Neural progenitor cell (in vitro differentiated cells): ENCODE results near the gene ST3GAL2. TPM values are rescaled to one million over a fixed set of nuclear protein-coding genes. Genes with fewer than 3 reads are reported as not detected.

Experiments
- DNase-seq: peaks from one replicate; pipeline ENCODE4 v3.0.0-alpha.2; 2016; ENCODE audit warnings: low spot score
- H2AFZ ChIP-seq: fragments of 200-600 bp; sonication (generic); replicated peaks from 2 replicates; pipeline ENCODE4 v1.6.1; 2016; ENCODE audit warnings: antibody characterized with exemption
- H3F3A ChIP-seq: fragments of 200-600 bp; sonication (generic); 2 replicates; pipeline ENCODE4 v1.6.1; 2016; ENCODE audit warnings: antibody characterized with exemption, low read depth
- H3K27ac ChIP-seq: fragments of 200-600 bp; sonication (generic); 2 replicates; pipeline ENCODE4 v1.5.1; 2016; ENCODE audit warnings: mild to moderate bottlenecking
- H3K27me3 ChIP-seq: fragments of 200-600 bp; sonication (generic); 2 replicates; pipeline ENCODE4 v1.6.1; 2016; ENCODE audit warnings: mild to moderate bottlenecking, moderate library complexity
- H3K36me3 ChIP-seq: fragments of 200-600 bp; sonication (generic); 2 replicates; pipeline ENCODE4 v1.5.1; 2016
- H3K4me1 ChIP-seq: fragments of 200-600 bp; sonication (generic); 2 replicates; pipeline ENCODE4 v1.6.1; 2016; ENCODE audit warnings: mixed run types
- H3K4me2 ChIP-seq: fragments of 200-600 bp; sonication (generic); 2 replicates; pipeline ENCODE4 v1.6.1; 2016
- H3K4me3 ChIP-seq: fragments of 200-600 bp; sonication (generic); 2 replicates; pipeline ENCODE4 v1.5.1; 2016
- H3K79me2 ChIP-seq: fragments of 200-600 bp; sonication (generic); 2 replicates; pipeline ENCODE4 v1.6.1; 2016; ENCODE audit warnings: low read depth
- H3K9ac ChIP-seq: fragments of 200-600 bp; sonication (generic); 2 replicates; pipeline ENCODE4 v1.6.1; 2016
- H3K9me3 ChIP-seq: fragments of 200-600 bp; sonication (generic); 2 replicates; pipeline ENCODE4 v1.5.1; 2016; ENCODE audit warnings: low read depth
- H4K20me1 ChIP-seq: fragments of 200-600 bp; sonication (generic); 2 replicates; pipeline ENCODE4 v1.6.1; 2016; ENCODE audit warnings: low read depth
- H3K27ac Mint-ChIP-seq: 3 replicates; pipeline ENCODE4 v1.8.0; 2021; ENCODE audit warnings: mixed read lengths
- H3K27me3 Mint-ChIP-seq: 2 replicates; pipeline ENCODE4 v1.8.0; 2022; ENCODE audit warnings: low read depth, mild to moderate bottlenecking, inconsistent platforms, moderate library complexity, mixed read lengths; ENCODE audit not compliant: insufficient read depth
- H3K36me3 Mint-ChIP-seq: 3 replicates; pipeline ENCODE4 v1.8.0; 2021; ENCODE audit warnings: mixed read lengths
- H3K4me1 Mint-ChIP-seq: 3 replicates; pipeline ENCODE4 v1.8.0; 2021; ENCODE audit warnings: mixed read lengths
- H3K4me3 Mint-ChIP-seq: 3 replicates; pipeline ENCODE4 v1.8.0; 2021; ENCODE audit warnings: mild to moderate bottlenecking, moderate library complexity, mixed read lengths
- H3K9me3 Mint-ChIP-seq: 3 replicates; pipeline ENCODE4 v1.8.0; 2020; ENCODE audit warnings: mixed read lengths
- EZH2 ChIP-seq: fragments of 200-600 bp; sonication (generic); IDR thresholded peaks from 2 replicates; pipeline ENCODE4 v1.6.1; 2017; ENCODE audit warnings: antibody characterized with exemption, mild to moderate bottlenecking, moderate library complexity
- EZH2phosphoT487 ChIP-seq: fragments of 200-600 bp; sonication (generic); IDR thresholded peaks from 2 replicates; pipeline ENCODE4 v1.6.1; 2017; ENCODE audit warnings: antibody characterized with exemption
- total RNA-seq: library from RNA; depleted of rRNA; stranded (reverse); fragments of >200 nt; gene quantifications from 2 replicates; pipeline ENCODE4 v1.2.3, GENCODE V29; 2015; ENCODE audit warnings: low replicate concordance
- TF ChIP-seq, protein P1 (sequence below): fragments of 200-600 bp; sonication (generic); IDR thresholded peaks from 2 replicates; pipeline ENCODE4 v1.5.1; 2017; ENCODE audit warnings: antibody characterized with exemption, mild to moderate bottlenecking

Gene ST3GAL2
- total RNA-seq, 1 donor from 2014 or later = 11.6 TPM

DNA sequence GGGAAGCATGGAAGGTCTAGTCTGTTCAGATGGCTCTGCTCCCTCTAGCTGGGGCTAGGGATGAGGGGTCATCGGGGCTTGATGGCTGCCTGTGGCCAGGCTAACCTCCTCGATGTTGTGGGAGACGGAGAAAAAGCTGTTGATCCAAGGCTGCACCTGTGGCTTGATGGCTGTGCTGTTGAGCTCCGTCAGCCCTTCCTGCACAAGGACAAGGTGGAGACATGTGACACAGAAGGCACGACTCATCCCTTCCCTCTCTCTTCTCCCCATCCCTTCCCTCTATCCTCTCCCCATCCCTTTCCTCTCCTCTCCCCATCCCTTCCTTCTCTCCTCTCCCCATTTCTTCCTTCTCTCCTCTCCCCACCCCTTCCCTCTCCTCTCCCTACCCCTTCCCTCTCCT, 43.7 kb upstream of the ST3GAL2 start:
- no peaks in the 10 kb centered on the region for H3F3A ChIP-seq
- Mint-ChIP-seq H3K4me1 (no peaks in the 10 kb centered on the region), H3K27me3 (no peaks in the 10 kb centered on the region), H3K9me3 (no peaks in the 10 kb centered on the region), H3K27ac (no peak overlapping the region), H3K4me3 (no peak overlapping the region), H3K36me3 (peaks cover 11% of the 10 kb centered on the region)
- no peaks in the 10 kb centered on the region for H3K27me3 ChIP-seq
- no peaks in the 10 kb centered on the region for H4K20me1 ChIP-seq
- no peak overlapping the region for H3K4me2 ChIP-seq
- no peak overlapping the region for H2AFZ ChIP-seq
- no peaks in the 10 kb centered on the region for H3K4me1 ChIP-seq
- H3K36me3 ChIP-seq = no peaks in the 10 kb centered on the region
- no peak overlapping the region for H3K4me3 ChIP-seq
- no peaks in the 10 kb centered on the region for H3K79me2 ChIP-seq
- no peaks in the 10 kb centered on the region for H3K9me3 ChIP-seq
- H3K9ac ChIP-seq = no peak overlapping the region
- H3K27ac ChIP-seq = no peak overlapping the region
- TF ChIP-seq, protein P1, sequence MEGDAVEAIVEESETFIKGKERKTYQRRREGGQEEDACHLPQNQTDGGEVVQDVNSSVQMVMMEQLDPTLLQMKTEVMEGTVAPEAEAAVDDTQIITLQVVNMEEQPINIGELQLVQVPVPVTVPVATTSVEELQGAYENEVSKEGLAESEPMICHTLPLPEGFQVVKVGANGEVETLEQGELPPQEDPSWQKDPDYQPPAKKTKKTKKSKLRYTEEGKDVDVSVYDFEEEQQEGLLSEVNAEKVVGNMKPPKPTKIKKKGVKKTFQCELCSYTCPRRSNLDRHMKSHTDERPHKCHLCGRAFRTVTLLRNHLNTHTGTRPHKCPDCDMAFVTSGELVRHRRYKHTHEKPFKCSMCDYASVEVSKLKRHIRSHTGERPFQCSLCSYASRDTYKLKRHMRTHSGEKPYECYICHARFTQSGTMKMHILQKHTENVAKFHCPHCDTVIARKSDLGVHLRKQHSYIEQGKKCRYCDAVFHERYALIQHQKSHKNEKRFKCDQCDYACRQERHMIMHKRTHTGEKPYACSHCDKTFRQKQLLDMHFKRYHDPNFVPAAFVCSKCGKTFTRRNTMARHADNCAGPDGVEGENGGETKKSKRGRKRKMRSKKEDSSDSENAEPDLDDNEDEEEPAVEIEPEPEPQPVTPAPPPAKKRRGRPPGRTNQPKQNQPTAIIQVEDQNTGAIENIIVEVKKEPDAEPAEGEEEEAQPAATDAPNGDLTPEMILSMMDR = no peak
- TF ChIP-seq EZH2phosphoT487 (no peak), EZH2 (no peak)
- no peak for DNase-seq

DNA sequence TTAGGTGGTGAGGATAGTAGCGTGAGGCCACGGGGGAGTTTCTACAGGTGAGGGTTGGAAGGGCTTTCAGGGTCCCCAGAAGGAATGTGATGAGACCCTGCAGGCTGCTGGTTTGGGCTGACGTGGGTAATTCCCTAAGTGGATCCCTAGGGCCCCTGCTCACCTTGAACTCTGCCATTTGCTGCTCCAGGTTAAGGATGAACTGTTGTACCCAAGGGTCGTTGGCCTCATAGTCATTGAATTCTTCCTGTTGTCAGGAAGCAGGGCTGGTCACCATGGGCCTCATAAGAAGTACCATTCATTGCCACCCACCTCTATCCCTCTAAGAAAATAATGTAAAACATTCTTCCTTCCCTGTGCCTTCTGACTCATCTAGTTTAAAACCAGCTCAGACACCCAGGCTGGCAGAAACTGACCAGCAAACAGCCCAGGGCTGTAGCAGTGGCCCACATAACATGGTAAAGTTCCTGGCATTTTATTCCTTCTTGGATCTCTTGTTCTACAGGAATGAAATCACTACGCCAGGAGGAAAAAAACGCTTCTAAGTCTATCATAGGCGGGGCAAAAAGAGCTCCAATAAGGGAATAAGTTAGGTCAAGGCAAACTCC, 43.1 kb upstream of the ST3GAL2 start:
- Histone ChIP-seq H3K27ac (no peak overlapping the region), H3K79me2 (no peaks in the 10 kb centered on the region), H3K4me3 (no peak overlapping the region), H3F3A (no peaks in the 10 kb centered on the region), H3K4me2 (no peak overlapping the region), H3K9me3 (no peaks in the 10 kb centered on the region), H4K20me1 (no peaks in the 10 kb centered on the region), H3K4me1 (no peaks in the 10 kb centered on the region), H3K9ac (no peak overlapping the region), H3K36me3 (no peaks in the 10 kb centered on the region), H3K27me3 (no peaks in the 10 kb centered on the region), H2AFZ (no peak overlapping the region)
- H3K27ac Mint-ChIP-seq = no peak overlapping the region
- H3K4me3 Mint-ChIP-seq = no peak overlapping the region
- no peaks in the 10 kb centered on the region for H3K9me3 Mint-ChIP-seq
- H3K36me3 Mint-ChIP-seq = peaks cover 11% of the 10 kb centered on the region
- no peak for DNase-seq
- TF ChIP-seq EZH2phosphoT487 (no peak), EZH2 (no peak)
- no peaks in the 10 kb centered on the region for H3K27me3 Mint-ChIP-seq
- H3K4me1 Mint-ChIP-seq = no peaks in the 10 kb centered on the region

DNA sequence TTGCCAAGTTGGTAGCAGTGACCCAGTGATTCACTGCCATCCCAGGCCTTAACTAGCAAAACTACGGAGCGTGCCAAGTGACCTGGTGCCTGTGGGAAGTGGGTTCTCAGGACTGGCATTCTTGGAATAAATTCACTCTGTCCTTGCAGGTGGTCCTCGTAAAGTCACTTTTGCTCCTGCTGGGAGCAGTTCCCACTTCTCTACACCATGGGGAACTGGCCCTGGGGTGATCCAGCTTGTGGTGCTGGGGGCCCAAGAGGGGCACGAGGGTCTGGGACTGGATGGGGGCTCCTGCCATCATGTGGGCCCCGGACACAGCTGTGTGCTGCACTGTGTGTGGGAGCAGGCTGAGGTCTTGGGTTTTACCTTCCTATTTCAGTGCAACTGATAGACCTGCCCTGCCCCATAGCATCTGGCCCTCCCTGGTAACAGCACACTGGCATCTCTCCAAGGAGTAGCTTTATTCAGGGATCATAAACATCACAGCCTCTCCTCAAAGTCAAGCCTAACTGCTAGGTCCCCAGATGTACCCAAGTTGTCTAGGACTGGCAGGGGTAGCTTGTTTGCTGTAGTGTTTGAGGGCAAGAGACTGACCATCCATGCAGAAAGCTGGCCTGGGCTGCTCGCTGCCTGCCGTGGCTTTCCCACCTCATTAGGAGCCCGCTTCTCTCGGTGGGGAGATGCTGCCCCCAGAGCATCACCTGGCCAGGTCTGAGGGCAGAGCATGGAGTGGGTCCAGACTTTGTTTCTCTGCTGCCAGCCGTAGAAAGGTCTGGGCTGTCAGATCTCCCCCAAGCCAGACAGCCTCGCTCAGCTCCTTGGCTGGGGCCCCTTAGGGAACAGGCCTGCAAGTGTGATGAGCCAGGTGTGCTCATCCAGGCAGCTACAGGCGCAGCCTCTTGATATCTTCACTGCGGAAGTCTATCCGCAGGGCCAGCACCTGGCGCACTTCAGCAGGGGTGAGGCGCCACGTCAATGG, 41.5 kb upstream of the ST3GAL2 start:
- Histone ChIP-seq H3K79me2 (no peaks in the 10 kb centered on the region), H3K36me3 (no peaks in the 10 kb centered on the region), H3K9me3 (no peaks in the 10 kb centered on the region), H3K27me3 (no peaks in the 10 kb centered on the region), H3K9ac (no peak overlapping the region), H2AFZ (no peak overlapping the region), H4K20me1 (no peaks in the 10 kb centered on the region), H3F3A (no peaks in the 10 kb centered on the region), H3K27ac (no peak overlapping the region), H3K4me1 (no peaks in the 10 kb centered on the region), H3K4me2 (no peak overlapping the region), H3K4me3 (no peak overlapping the region)
- no peaks in the 10 kb centered on the region for H3K9me3 Mint-ChIP-seq
- H3K27ac Mint-ChIP-seq = no peak overlapping the region
- H3K4me3 Mint-ChIP-seq = no peak overlapping the region
- DNase-seq = no peak
- H3K27me3 Mint-ChIP-seq = no peaks in the 10 kb centered on the region
- TF ChIP-seq EZH2phosphoT487 (no peak), EZH2 (no peak)
- TF ChIP-seq, protein P1 = no peak
- H3K36me3 Mint-ChIP-seq = peaks cover 8% of the 10 kb centered on the region
- H3K4me1 Mint-ChIP-seq = no peaks in the 10 kb centered on the region

DNA sequence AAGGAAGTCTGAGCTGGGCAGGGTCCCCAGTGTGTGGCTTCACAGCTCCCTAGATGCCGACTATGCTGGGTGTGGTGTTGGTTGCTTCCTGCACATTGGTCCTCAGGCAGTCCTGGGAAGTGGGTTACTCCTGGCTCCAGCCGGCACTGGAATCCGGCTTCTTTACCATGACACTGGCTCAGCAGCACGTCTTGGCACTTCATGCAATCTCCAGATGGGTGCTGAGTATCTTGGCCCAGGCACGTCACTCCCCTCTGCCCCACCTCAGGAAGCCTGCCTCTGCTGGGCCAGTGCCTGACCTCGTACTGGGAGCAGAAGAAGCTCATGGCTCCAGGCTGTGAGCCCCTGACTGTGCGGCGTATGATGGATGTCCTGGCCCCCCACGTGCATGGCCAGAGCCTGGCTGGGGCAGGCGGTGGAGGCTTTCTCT, 40.0 kb upstream of the ST3GAL2 start:
- peaks cover 8% of the 10 kb centered on the region for H3K36me3 Mint-ChIP-seq
- no peaks in the 10 kb centered on the region for H3K9me3 Mint-ChIP-seq
- no peak overlapping the region for H3K27ac Mint-ChIP-seq
- no peak overlapping the region for H2AFZ ChIP-seq
- H3F3A ChIP-seq = no peaks in the 10 kb centered on the region
- no peaks in the 10 kb centered on the region for H3K27me3 ChIP-seq
- no peak overlapping the region for H3K27ac ChIP-seq
- no peaks in the 10 kb centered on the region for H3K79me2 ChIP-seq
- H3K27me3 Mint-ChIP-seq = no peaks in the 10 kb centered on the region
- H3K36me3 ChIP-seq = no peaks in the 10 kb centered on the region
- no peaks in the 10 kb centered on the region for H4K20me1 ChIP-seq
- H3K9me3 ChIP-seq = no peaks in the 10 kb centered on the region
- H3K4me2 ChIP-seq = no peak overlapping the region
- no peaks in the 10 kb centered on the region for H3K4me1 Mint-ChIP-seq
- no peaks in the 10 kb centered on the region for H3K4me1 ChIP-seq
- no peak for DNase-seq
- H3K4me3 ChIP-seq = no peak overlapping the region
- no peak overlapping the region for H3K4me3 Mint-ChIP-seq
- TF ChIP-seq EZH2phosphoT487 (no peak), EZH2 (no peak)
- TF ChIP-seq, protein P1 = no peak
- H3K9ac ChIP-seq = no peak overlapping the region
